ENCODE results near the gene AATK.

- TF ChIP-seq CTCF (IDR thresholded peaks at IDR 0.05) (no peak), POLR2A (IDR thresholded peaks at IDR 0.05) (no peak)
These were observed 86.0 kb downstream of the AATK start for GRCh38 chr17:81080019-81080418.
